OCI-LY1 (cell line): ENCODE results near the gene HEYL.

Source experiments
- CTCF ChIP-seq: fragments of 200-600 bp; sonication (generic), shearing (Covaris generic); IDR thresholded peaks from 2 replicates; pipeline ENCODE4 v1.5.1; 2017; ENCODE audit warnings: mild to moderate bottlenecking, antibody characterized with exemption, low read length, moderate library complexity, mixed read lengths
- EZH2 ChIP-seq: fragments of 200-600 bp; sonication (generic), shearing (Covaris generic); IDR thresholded peaks from 2 replicates; pipeline ENCODE4 v1.8.0; 2017; ENCODE audit warnings: borderline replicate concordance, mixed run types, mild to moderate bottlenecking, antibody characterized with exemption, low read length, moderate library complexity, mixed read lengths

- TF ChIP-seq EZH2 (no peak), CTCF (no peak)
Measured at GRCh38 chr1:39647247-39647646, 7.8 kb upstream of the HEYL start.
